HG02852 (cell line): ENCODE results near the gene SCLT1.
A peak's percentile ranks its signal among the peaks of the same experiment; 100 is the strongest.

ENCODE experiments used
- ATAC-seq: cut with Tn5 transposase; IDR thresholded peaks from one replicate; pipeline ENCODE4 v1.9.1; 2021; ENCODE audit warnings: mild to moderate bottlenecking, moderate library complexity; ENCODE audit not compliant: unreplicated experiment

Gene SCLT1

GRCh38 chr4:128961405-128961804 lies 131.9 kb downstream of the SCLT1 start:
- no peak for ATAC-seq

GRCh38 chr4:128958194-128958593 lies 135.1 kb downstream of the SCLT1 start:
- ATAC-seq = no peak

GRCh38 chr4:128957459-128957858 lies 135.9 kb downstream of the SCLT1 start:
- no peak for ATAC-seq

- ATAC-seq = no peak
Observed at GRCh38 chr4:128955751-128956150, 137.6 kb downstream of the SCLT1 start.

- ATAC-seq = no peak
Observed at GRCh38 chr4:128954941-128955340, 138.4 kb downstream of the SCLT1 start.

- ATAC-seq = no peak
Observed at GRCh38 chr4:128951316-128951715, 142.0 kb downstream of the SCLT1 start.

GRCh38 chr4:128950796-128951195 lies 142.5 kb downstream of the SCLT1 start:
- ATAC-seq = no peak

GRCh38 chr4:128946916-128947315 lies 146.4 kb downstream of the SCLT1 start:
- no peak for ATAC-seq

- no peak for ATAC-seq
Observed at GRCh38 chr4:128942607-128943006, 150.7 kb downstream of the SCLT1 start.

- no peak for ATAC-seq
Observed at GRCh38 chr4:128940971-128941370, 152.4 kb downstream of the SCLT1 start.

GRCh38 chr4:128930051-128930450 lies 163.3 kb downstream of the SCLT1 start:
- no peak for ATAC-seq

- ATAC-seq = no peak
Observed at GRCh38 chr4:128924951-128925350, 168.4 kb downstream of the SCLT1 start.

- no peak for ATAC-seq
Observed at GRCh38 chr4:128921954-128922353, 171.4 kb downstream of the SCLT1 start.

GRCh38 chr4:128917781-128918180 lies 175.6 kb downstream of the SCLT1 start:
- peak; percentile 83 for ATAC-seq

- peak; percentile 78 for ATAC-seq
Observed at GRCh38 chr4:128916832-128917231, 176.5 kb downstream of the SCLT1 start.

- ATAC-seq = no peak
Observed at GRCh38 chr4:128915544-128915943, 177.8 kb downstream of the SCLT1 start.

- ATAC-seq = no peak
Observed at GRCh38 chr4:128913228-128913627, 180.1 kb downstream of the SCLT1 start.

GRCh38 chr4:128908735-128909134 lies 184.6 kb downstream of the SCLT1 start:
- no peak for ATAC-seq

- ATAC-seq = no peak
Observed at GRCh38 chr4:128907981-128908380, 185.4 kb downstream of the SCLT1 start.

GRCh38 chr4:128906581-128906980 lies 186.8 kb downstream of the SCLT1 start:
- ATAC-seq = no peak

GRCh38 chr4:128904821-128905220 lies 188.5 kb downstream of the SCLT1 start:
- ATAC-seq = no peak

GRCh38 chr4:128880662-128881061 lies 212.7 kb downstream of the SCLT1 start:
- ATAC-seq = no peak

GRCh38 chr4:128879971-128880370 lies 213.4 kb downstream of the SCLT1 start:
- no peak for ATAC-seq

- no peak for ATAC-seq
Observed at GRCh38 chr4:128879283-128879682, 214.1 kb downstream of the SCLT1 start.
